B cell (primary cell): ENCODE results near the gene CUTA. TPM values are rescaled to one million over a fixed set of nuclear protein-coding genes. Genes with fewer than 3 reads are reported as not detected.

Source experiments
- ATAC-seq: fragments of 200-7000 bp; cut with Tn5 transposase; one replicate; pipeline ENCODE4 v1.10.0; 2021; ENCODE audit warnings: low read depth, mild to moderate bottlenecking, moderate number of reproducible peaks, moderate library complexity
- CTCF ChIA-PET: fragments of 350-600 bp; sonication (Branson Sonifier 250); formaldehyde crosslinking; loops from one replicate; lab custom pipeline; 2021; ENCODE audit warnings: antibody characterized with exemption, inconsistent platforms; lab: Charles Lee
- POLR2A ChIA-PET: fragments of 350-600 bp; sonication (Branson Sonifier 250); formaldehyde crosslinking; loops from one replicate; lab custom pipeline; 2021; ENCODE audit warnings: antibody characterized with exemption; lab: Charles Lee
- DNase-seq: peaks from one replicate; pipeline ENCODE4 v3.0.0; 2013
- H2AFZ ChIP-seq: 2 replicates; pipeline ENCODE4 v1.6.1; 2012; ENCODE audit warnings: mild to moderate bottlenecking, low read depth, low read length; ENCODE audit not compliant: insufficient read depth, poor library complexity, severe bottlenecking
- H3K27ac ChIP-seq, 2 donors: 1 replicate in 1 of 2; 2 replicates in 1 of 2; pipeline ENCODE4 v1.5.1; 2012 to 2013; ENCODE audit warnings: low read length in 2 of 2, mild to moderate bottlenecking in 2 of 2, moderate library complexity in 1 of 2
- H3K27me3 ChIP-seq, 4 experiments: fragments of 200-600 bp in 1 of 4; sonication (generic) in 1 of 4; replicated peaks in 1 of 4; 1 replicate in 2 of 4; 2 replicates in 2 of 4; pipeline versions ENCODE4 v1.6.1 to v1.7.0; 2013 to 2016; ENCODE audit warnings: low read length in 3 of 4, mild to moderate bottlenecking in 2 of 4, mixed read lengths in 1 of 4, moderate library complexity in 1 of 4; ENCODE audit not compliant: insufficient read depth in 4 of 4, control insufficient read depth in 3 of 4; ENCODE audit errors: control extremely low read depth in 1 of 4
- H3K36me3 ChIP-seq, 2 experiments: replicated peaks in 1 of 2; 1 replicate in 1 of 2; 2 replicates in 1 of 2; pipeline versions ENCODE4 v1.6.1 to v1.7.1; 2013; ENCODE audit warnings: low read length in 1 of 2; ENCODE audit not compliant: insufficient read depth in 2 of 2, control insufficient read depth in 1 of 2; ENCODE audit errors: control extremely low read depth in 1 of 2, extremely low read depth in 1 of 2
- H3K4me1 ChIP-seq, 2 donors: fragments of 200-600 bp in 1 of 2; sonication (generic) in 1 of 2; 1 replicate in 1 of 2; 2 replicates in 1 of 2; pipeline versions ENCODE4 v1.5.1 to v1.6.1; 2013 to 2017; ENCODE audit warnings: low read length in 2 of 2; ENCODE audit not compliant: control insufficient read depth in 2 of 2, insufficient read depth in 2 of 2
- H3K4me2 ChIP-seq: replicated peaks from 2 replicates; pipeline ENCODE3; 2012; ENCODE audit warnings: mild to moderate bottlenecking, low read depth, low read length; ENCODE audit not compliant: poor library complexity, severe bottlenecking
- H3K4me3 ChIP-seq, 5 experiments: fragments of 200-600 bp in 1 of 5; sonication (generic) in 1 of 5; 1 replicate in 3 of 5; 2 replicates in 2 of 5; pipeline versions ENCODE4 v1.5.1 to v1.7.0; 2011 to 2016; ENCODE audit warnings: low read length in 4 of 5, mild to moderate bottlenecking in 4 of 5, low read depth in 2 of 5, control low read depth in 1 of 5, moderate library complexity in 1 of 5; ENCODE audit not compliant: insufficient read depth in 1 of 5; ENCODE audit errors: control extremely low read depth in 1 of 5, extremely low read depth in 1 of 5
- H3K79me2 ChIP-seq: fragments of 200-600 bp; sonication (generic); one replicate; pipeline ENCODE4 v1.6.0; 2016; ENCODE audit warnings: low read length; ENCODE audit not compliant: control insufficient read depth, insufficient read depth
- H3K9ac ChIP-seq: fragments of 200-600 bp; sonication (generic); 2 replicates; pipeline ENCODE4 v1.6.1; 2017; ENCODE audit warnings: mild to moderate bottlenecking, low read length, moderate library complexity
- H3K9me3 ChIP-seq, 3 donors: one replicate each; pipeline versions ENCODE4 v1.6.1 to v1.7.1; 2013; ENCODE audit warnings: low read length in 2 of 3; ENCODE audit not compliant: control insufficient read depth in 2 of 3, insufficient read depth in 1 of 3; ENCODE audit errors: control extremely low read depth in 1 of 3
- H4K20me1 ChIP-seq: 2 replicates; pipeline ENCODE4 v1.6.0; 2012; ENCODE audit warnings: mild to moderate bottlenecking, low read length; ENCODE audit not compliant: insufficient read depth, control insufficient read depth, poor library complexity, severe bottlenecking
- H3K27ac Mint-ChIP-seq: one replicate; pipeline ENCODE4 v1.8.0; 2021; ENCODE audit warnings: mixed read lengths
- H3K27me3 Mint-ChIP-seq: one replicate; pipeline ENCODE4 v1.8.0; 2021; ENCODE audit warnings: mixed read lengths
- H3K4me1 Mint-ChIP-seq: one replicate; pipeline ENCODE4 v1.8.0; 2021; ENCODE audit warnings: mixed read lengths
- H3K4me3 Mint-ChIP-seq: one replicate; pipeline ENCODE4 v1.8.0; 2021; ENCODE audit warnings: mixed read lengths
- H3K9me3 Mint-ChIP-seq: one replicate; pipeline ENCODE4 v1.8.0; 2022; ENCODE audit warnings: mixed read lengths; ENCODE audit not compliant: insufficient read depth
- EZH2 ChIP-seq: IDR thresholded peaks from 2 replicates; pipeline ENCODE4 v1.6.1; 2012; ENCODE audit warnings: borderline replicate concordance, low read depth, mild to moderate bottlenecking, moderate library complexity, low read length; ENCODE audit not compliant: insufficient read depth, poor library complexity, severe bottlenecking
- WGBS: methylation state at CpG from one replicate; pipeline ENCODE4 v1.1.5; 2013; ENCODE audit warnings: missing lambda C conversion rate; ENCODE audit not compliant: insufficient coverage; 5-methylcytosine and 5-hydroxymethylcytosine counted together
- intact Hi-C: fragments of 100-400 bp; cut with micrococcal nuclease; formaldehyde crosslinking; loops from one replicate; pipeline ENCODE4 v1.10.0; 2022
- polyA plus RNA-seq: library from polyadenylated mRNA; depleted of rRNA; stranded (reverse); fragments of >200 nt; gene quantifications from 2 replicates; pipeline ENCODE4 v1.2.3, GENCODE V29; 2012
- total RNA-seq, 2 donors: library from RNA; stranded (reverse); fragments of 120-200 nt in 1 of 2; gene quantifications; 1 replicate in 1 of 2; 2 replicates in 1 of 2; pipeline versions ENCODE4 v1.2.3 to v1.2.4, GENCODE V29; 2013 to 2022
- TF ChIP-seq, protein P1 (sequence below): fragments of 200-600 bp; IDR thresholded peaks from one replicate; pipeline ENCODE4 v1.8.0; 2022; ENCODE audit warnings: antibody characterized with exemption, mild to moderate bottlenecking

The CUTA gene
- total and polyA plus RNA-seq, 2 donors (not counting 1 experiment from before 2014, with no cell fraction given): 137 to 226 TPM

DNA sequence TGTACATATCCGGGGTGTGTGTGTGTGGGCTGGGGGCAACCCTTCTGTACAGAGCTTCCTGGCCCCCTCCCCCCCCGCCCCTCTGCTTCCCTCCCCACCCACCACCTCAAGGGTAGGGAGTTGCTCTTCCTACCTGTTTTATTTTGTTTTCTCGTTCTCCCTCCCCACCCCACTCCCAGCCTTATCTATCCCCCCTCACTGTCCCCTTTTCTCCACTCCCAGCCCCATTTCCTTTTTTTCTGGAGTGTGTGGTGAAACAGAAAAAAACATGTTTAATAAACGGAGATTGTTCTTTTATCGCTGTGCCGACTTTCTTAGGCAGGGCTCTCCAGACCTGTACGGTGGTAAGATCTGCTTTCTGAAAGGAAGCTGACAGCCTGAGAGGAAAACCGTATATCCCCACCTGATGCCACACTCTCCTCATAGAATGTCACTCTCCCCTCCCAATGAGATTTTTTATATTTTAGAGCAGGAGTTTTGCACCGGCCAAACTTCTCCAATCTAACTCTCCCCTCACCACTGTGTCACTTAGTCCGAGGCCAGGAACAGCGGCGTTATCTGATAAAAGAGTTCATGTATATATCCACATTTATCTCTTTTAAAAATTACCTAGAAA, 35.6 kb upstream of the CUTA start:
- no peaks in the 10 kb centered on the region for H3K9me3 ChIP-seq
- H3K79me2 ChIP-seq: peaks cover 40% of the 10 kb centered on the region
- ATAC-seq (no peak), DNase-seq (no peak)
- Mint-ChIP-seq H3K27ac (peak overlapping the region; percentile 93), H3K27me3 (no peaks in the 10 kb centered on the region), H3K4me3 (peak overlapping the region; percentile 99), H3K9me3 (no peaks in the 10 kb centered on the region), H3K4me1 (peaks cover 32% of the 10 kb centered on the region)
- H3K9ac ChIP-seq: peak overlapping the region; percentile 79
- no peak for TF ChIP-seq EZH2
- TF ChIP-seq, protein P1, sequence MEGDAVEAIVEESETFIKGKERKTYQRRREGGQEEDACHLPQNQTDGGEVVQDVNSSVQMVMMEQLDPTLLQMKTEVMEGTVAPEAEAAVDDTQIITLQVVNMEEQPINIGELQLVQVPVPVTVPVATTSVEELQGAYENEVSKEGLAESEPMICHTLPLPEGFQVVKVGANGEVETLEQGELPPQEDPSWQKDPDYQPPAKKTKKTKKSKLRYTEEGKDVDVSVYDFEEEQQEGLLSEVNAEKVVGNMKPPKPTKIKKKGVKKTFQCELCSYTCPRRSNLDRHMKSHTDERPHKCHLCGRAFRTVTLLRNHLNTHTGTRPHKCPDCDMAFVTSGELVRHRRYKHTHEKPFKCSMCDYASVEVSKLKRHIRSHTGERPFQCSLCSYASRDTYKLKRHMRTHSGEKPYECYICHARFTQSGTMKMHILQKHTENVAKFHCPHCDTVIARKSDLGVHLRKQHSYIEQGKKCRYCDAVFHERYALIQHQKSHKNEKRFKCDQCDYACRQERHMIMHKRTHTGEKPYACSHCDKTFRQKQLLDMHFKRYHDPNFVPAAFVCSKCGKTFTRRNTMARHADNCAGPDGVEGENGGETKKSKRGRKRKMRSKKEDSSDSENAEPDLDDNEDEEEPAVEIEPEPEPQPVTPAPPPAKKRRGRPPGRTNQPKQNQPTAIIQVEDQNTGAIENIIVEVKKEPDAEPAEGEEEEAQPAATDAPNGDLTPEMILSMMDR: no peak
- H3K4me2 ChIP-seq: peak overlapping the region; percentile 92
- CTCF ChIA-PET: interaction anchor here (1.1 to 2.1 kb wide), 4 partner anchors 21 to 63 kb away, joined by 3 to 8 read pairs (median 6); partner anchors contain the start of gene CUTA
- peaks cover 12 to 21% of the 10 kb centered on the region in 2 donors for H3K4me1 ChIP-seq
- H3K27me3 ChIP-seq: no peaks in the 10 kb centered on the region
- peak overlapping the region; percentile 88 for H2AFZ ChIP-seq
- intact Hi-C loops: loop anchor here (1.0 kb wide), 5 partner anchors 22 to 127 kb away; partner anchors contain the start of genes BAK1 and CUTA
- POLR2A ChIA-PET: interaction anchor here (0.8 to 1.5 kb wide), 5 partner anchors 42 to 155 kb away, joined by 3 to 8 read pairs (median 4); partner anchors contain the start of genes PHF1, RGL2, TAPBP and ZBTB22
- peaks cover 4% of the 10 kb centered on the region for H4K20me1 ChIP-seq
- H3K36me3 ChIP-seq: peaks cover 0 to 6% of the 10 kb centered on the region in 2 experiments
- H3K4me3 ChIP-seq: peak overlapping the region; percentile 77 to 94 (median 81)
- peak overlapping the region; percentile 57 to 84 for H3K27ac ChIP-seq
- no CpG with 5 or more reads among the region's 12 CpGs for WGBS

DNA sequence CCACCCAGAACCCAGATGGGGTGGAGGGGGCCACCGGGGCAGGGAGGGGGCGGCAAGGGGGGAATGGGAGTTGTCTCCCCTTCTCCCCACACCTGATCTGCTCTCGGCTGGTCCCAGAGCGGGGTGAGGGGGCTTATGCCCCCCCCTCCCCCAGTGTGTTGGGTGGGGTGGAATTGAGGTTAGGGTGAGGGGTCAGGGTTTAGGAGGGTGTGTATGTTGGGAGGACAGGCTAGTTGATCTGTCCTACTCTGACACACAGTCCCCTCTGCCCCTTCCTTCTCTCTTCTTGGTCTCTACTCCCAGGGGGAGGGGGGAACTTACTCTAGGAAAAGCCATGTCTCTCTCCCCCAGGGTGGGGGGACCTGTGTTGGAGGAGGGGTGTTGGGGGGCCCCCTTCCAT, 34.6 kb upstream of the CUTA start:
- DNase-seq: no peak
- POLR2A ChIA-PET: interaction anchor here (0.7 kb wide), 2 partner anchors 44 to 1810 kb away, joined by 5 to 8 read pairs; no protein-coding TSS in a partner anchor
- no peak overlapping the region for H3K4me3 Mint-ChIP-seq

More for the DNA sequence above, 34.6 kb upstream of the CUTA start:
- WGBS: no CpG with 5 or more reads among the region's 4 CpGs
- peaks cover 4% of the 10 kb centered on the region for H4K20me1 ChIP-seq
- no peaks in the 10 kb centered on the region for H3K27me3 ChIP-seq
- no peaks in the 10 kb centered on the region for H3K9me3 ChIP-seq
- no peak overlapping the region for H3K4me3 ChIP-seq
- ATAC-seq: no peak
- no peak overlapping the region for H3K27ac Mint-ChIP-seq
- H2AFZ ChIP-seq: no peak overlapping the region
- peaks cover 12 to 21% of the 10 kb centered on the region in 2 donors for H3K4me1 ChIP-seq
- CTCF ChIA-PET: no interaction called here
- H3K27me3 Mint-ChIP-seq: no peaks in the 10 kb centered on the region
- H3K27ac ChIP-seq: peak overlapping the region in 1 of 2 donors; percentile 23
- TF ChIP-seq, protein P1: no peak
- no peak for TF ChIP-seq EZH2
- peaks cover 40% of the 10 kb centered on the region for H3K79me2 ChIP-seq
- peak overlapping the region; percentile 92 for H3K4me2 ChIP-seq
- peaks cover 0 to 9% of the 10 kb centered on the region in 2 experiments for H3K36me3 ChIP-seq
- intact Hi-C loops: no loop called here
- H3K9ac ChIP-seq: no peak overlapping the region
- H3K4me1 Mint-ChIP-seq: peaks cover 32% of the 10 kb centered on the region
- H3K9me3 Mint-ChIP-seq: no peaks in the 10 kb centered on the region
